HFFc6 (cell line): ENCODE measurements around the gene BGN. TPM values are rescaled to one million over a fixed set of nuclear protein-coding genes. Genes with fewer than 3 reads are reported as not detected.

Experiments used
- DNase-seq: peaks from one replicate; pipeline ENCODE4 v3.0.0-alpha.2; 2018
- H3K27ac Mint-ChIP-seq: 2 replicates; pipeline ENCODE4 v1.8.0; 2020; ENCODE audit warnings: mild to moderate bottlenecking, mixed read lengths
- H3K27me3 Mint-ChIP-seq: 2 replicates; pipeline ENCODE4 v1.8.0; 2021; ENCODE audit warnings: mild to moderate bottlenecking, moderate library complexity, mixed read lengths; ENCODE audit not compliant: insufficient read depth
- H3K36me3 Mint-ChIP-seq: 2 replicates; pipeline ENCODE4 v1.8.0; 2021; ENCODE audit warnings: low read depth, mixed read lengths
- H3K4me1 Mint-ChIP-seq: 2 replicates; pipeline ENCODE4 v1.8.0; 2020; ENCODE audit warnings: low read depth, mixed read lengths
- H3K4me3 Mint-ChIP-seq: 2 replicates; pipeline ENCODE4 v1.8.0; 2020; ENCODE audit warnings: mild to moderate bottlenecking, moderate library complexity, mixed read lengths
- H3K9me3 Mint-ChIP-seq: 2 replicates; pipeline ENCODE4 v1.8.0; 2020; ENCODE audit warnings: mild to moderate bottlenecking, mixed read lengths
- CTCF ChIP-seq: fragments of 200-600 bp; sonication (generic); IDR thresholded peaks from 2 replicates; pipeline ENCODE4 v1.5.0; 2021; ENCODE audit warnings: antibody characterized with exemption, mild to moderate bottlenecking
- total RNA-seq, 6 experiments: library from RNA; stranded (reverse); fragmentation: NEBNext Ultra II Directional; extraction: Animal tissue kit (Norgen Biotek cat#: 25700); gene quantifications; 2 replicates in 1 of 6; 3 replicates in 5 of 6; pipeline ENCODE4 v1.2.3, GENCODE V29; 2021

The BGN gene
- total RNA-seq, 6 experiments from 2014 or later = 324 to 382 (median 367) TPM

- H3K36me3 Mint-ChIP-seq = no peaks in the 10 kb centered on the region
- TF ChIP-seq CTCF = no peak
- H3K27me3 Mint-ChIP-seq = peaks cover 2% of the 10 kb centered on the region
- DNase-seq = no peak
- peaks cover 26% of the 10 kb centered on the region for H3K4me1 Mint-ChIP-seq
- no peaks in the 10 kb centered on the region for H3K9me3 Mint-ChIP-seq
- H3K27ac Mint-ChIP-seq = peak overlapping the region; percentile 87
- H3K4me3 Mint-ChIP-seq = no peak overlapping the region
These were observed 17.4 kb upstream of the BGN start for GRCh38 chrX:153477364-153477857.

GRCh38 chrX:153477901-153478300 lies 16.9 kb upstream of the BGN start:
- H3K9me3 Mint-ChIP-seq = no peaks in the 10 kb centered on the region
- H3K27ac Mint-ChIP-seq = peak overlapping the region; percentile 87

GRCh38 chrX:153478746-153479145 lies 16.0 kb upstream of the BGN start:
- no peaks in the 10 kb centered on the region for H3K36me3 Mint-ChIP-seq
- DNase-seq = no peak
- TF ChIP-seq CTCF = no peak
- H3K4me1 Mint-ChIP-seq = peaks cover 26% of the 10 kb centered on the region
- peaks cover 2% of the 10 kb centered on the region for H3K27me3 Mint-ChIP-seq
- no peaks in the 10 kb centered on the region for H3K9me3 Mint-ChIP-seq
- no peak overlapping the region for H3K27ac Mint-ChIP-seq
- H3K4me3 Mint-ChIP-seq = no peak overlapping the region

More at GRCh38 chrX:153477901-153478300, 16.9 kb upstream of the BGN start:
- DNase-seq = no peak
- Mint-ChIP-seq H3K27me3 (peaks cover 2% of the 10 kb centered on the region), H3K4me1 (peaks cover 26% of the 10 kb centered on the region), H3K36me3 (no peaks in the 10 kb centered on the region), H3K4me3 (no peak overlapping the region)
- no peak for TF ChIP-seq CTCF

GRCh38 chrX:153481043-153481442 lies 13.7 kb upstream of the BGN start:
- H3K36me3 Mint-ChIP-seq = no peaks in the 10 kb centered on the region
- DNase-seq = no peak
- no peak for TF ChIP-seq CTCF
- no peak overlapping the region for H3K27ac Mint-ChIP-seq
- H3K4me1 Mint-ChIP-seq = peaks cover 16% of the 10 kb centered on the region
- no peak overlapping the region for H3K4me3 Mint-ChIP-seq
- peaks cover 2% of the 10 kb centered on the region for H3K27me3 Mint-ChIP-seq
- H3K9me3 Mint-ChIP-seq = no peaks in the 10 kb centered on the region

- peaks cover 7% of the 10 kb centered on the region for H3K4me1 Mint-ChIP-seq
- no peaks in the 10 kb centered on the region for H3K9me3 Mint-ChIP-seq
- H3K4me3 Mint-ChIP-seq = no peak overlapping the region
- no peak for DNase-seq
- no peaks in the 10 kb centered on the region for H3K36me3 Mint-ChIP-seq
- TF ChIP-seq CTCF = no peak
- peaks cover 2% of the 10 kb centered on the region; the same call in 1 of the 2 replicates for H3K27me3 Mint-ChIP-seq
- no peak overlapping the region for H3K27ac Mint-ChIP-seq
These were observed 12.3 kb upstream of the BGN start for GRCh38 chrX:153482376-153483015.
